T-helper 2 cell treated with Interferon-gamma antibody and Interleukin-4, amounts not matched to agents 100 ng/mL and 5 ng/mL, for 36 hours (primary cell): Measurements from ENCODE around the gene ITLN1. TPM values are rescaled to one million over a fixed set of nuclear protein-coding genes. Genes with fewer than 3 reads are reported as not detected.
"Not testable (repeated sequence)": the region's sequence is repeated elsewhere in the genome, so short reads cannot be mapped to it uniquely, and the experiment has no call there.

Experiments used
- intact Hi-C: fragments of 100-400 bp; cut with micrococcal nuclease; formaldehyde crosslinking; loops from one replicate; pipeline ENCODE4 v1.15.1; 2023
- total RNA-seq: library from RNA; stranded (reverse); gene quantifications from 2 replicates; pipeline ENCODE4 v1.2.3, GENCODE V29; 2022

Gene ITLN1
- not detected in 2 replicates for total RNA-seq

DNA sequence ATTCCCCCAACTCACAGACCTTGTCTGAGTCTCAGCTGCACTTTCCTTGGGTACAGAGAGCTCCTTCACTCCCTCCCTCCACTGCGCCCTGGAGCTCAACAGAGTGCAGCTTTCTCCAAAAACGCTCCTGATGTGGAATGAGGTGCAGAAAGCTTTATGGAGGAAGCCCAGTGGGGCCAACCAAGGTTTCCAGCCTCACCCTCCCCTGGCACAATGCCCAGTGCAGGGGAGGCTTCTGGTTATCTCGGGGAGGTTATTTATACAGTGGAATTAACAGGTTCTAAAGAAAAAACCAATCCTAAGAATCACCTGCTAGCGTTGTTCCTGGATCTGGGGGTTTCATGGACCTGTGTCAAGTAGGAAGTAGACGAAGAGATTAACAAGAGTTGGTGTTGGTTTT lies at the start of gene ITLN1:
ITLN1 (minus strand) TSS at position 139 of the 400 bp plus-strand sequence. CDS start 303 bp downstream, outside the sequence.
- intact Hi-C loops = loop anchor here (2.0 kb wide), 1 partner anchor 158 kb away; no protein-coding TSS in a partner anchor

- intact Hi-C loops = not testable (repeated sequence)
Observed at GRCh38 chr1:160933305-160933704, 48.3 kb upstream of the ITLN1 start.

DNA sequence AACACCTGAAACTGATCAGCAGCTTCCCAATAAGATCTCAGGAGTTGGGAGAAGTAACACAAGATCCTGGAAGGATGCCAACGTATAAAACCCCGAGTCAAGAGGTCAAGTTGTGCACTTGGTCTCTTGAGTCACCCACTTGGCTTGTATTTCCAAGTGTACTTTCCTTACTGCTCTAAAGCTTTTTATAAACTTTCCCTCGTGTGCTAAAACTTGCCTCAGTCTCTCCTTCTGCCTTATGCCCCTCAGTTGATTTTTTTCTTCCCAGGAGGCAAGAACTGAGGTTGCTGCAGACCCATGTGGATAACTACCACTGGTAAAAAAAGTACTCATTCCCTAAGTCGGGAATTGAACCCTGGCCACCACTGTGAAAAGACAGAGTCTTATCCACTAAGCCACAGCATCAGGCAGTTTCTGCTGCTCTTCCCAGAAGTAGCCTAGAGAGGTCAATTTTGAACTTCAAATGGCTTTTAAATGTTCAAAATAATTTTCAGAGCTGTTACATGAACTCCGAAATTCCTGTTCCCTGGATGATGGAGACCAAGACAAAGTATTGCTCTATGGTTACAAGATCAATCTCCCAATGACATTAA lies 40.8 kb upstream of the ITLN1 start:
- intact Hi-C loops = no loop called here

DNA sequence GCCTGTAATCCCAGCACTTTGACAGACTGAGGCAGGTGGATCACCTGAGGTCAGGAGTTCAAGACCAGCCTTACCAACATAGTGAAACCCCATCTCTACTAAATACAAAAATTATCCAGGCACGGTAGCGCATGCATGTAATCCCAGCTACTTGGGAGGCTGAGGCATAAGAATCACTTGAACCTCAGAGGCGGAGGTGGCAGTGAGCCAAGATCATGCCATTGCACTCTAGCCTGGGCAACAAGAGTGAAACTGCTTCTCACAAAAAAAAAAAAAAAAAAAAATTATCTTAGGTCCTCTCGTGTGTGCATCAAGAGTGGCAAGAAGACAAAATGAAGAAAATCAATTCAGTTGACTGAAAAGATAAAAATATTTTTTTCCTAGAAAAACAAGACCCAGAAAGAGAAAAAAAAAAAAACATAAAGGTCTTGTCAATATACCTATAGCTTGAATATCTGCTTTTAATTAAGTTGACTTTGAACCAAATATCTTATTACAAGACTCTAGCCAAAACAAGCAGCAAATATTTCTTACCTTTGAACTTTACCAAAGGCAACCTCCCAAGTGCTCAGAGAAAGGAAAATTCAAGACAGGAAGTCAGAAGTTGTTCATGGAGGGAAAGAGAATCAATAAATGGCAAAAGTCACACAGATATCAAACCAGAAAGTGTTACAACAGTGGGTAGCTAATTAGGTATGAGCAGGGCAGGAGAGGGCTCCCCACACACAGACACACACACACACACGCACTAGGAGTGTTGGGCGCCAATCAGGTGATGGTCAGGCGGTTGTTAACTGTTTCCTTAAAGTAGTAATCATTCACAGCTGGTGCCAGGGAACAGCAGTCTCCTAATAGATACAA lies 40.0 kb upstream of the ITLN1 start:
- intact Hi-C loops = no loop called here

GRCh38 chr1:160916666-160917065 lies 31.7 kb upstream of the ITLN1 start:
- intact Hi-C loops = no loop called here

- intact Hi-C loops = not testable (repeated sequence)
Observed at GRCh38 chr1:160913229-160913628, 28.2 kb upstream of the ITLN1 start.

- intact Hi-C loops = no loop called here
Observed at GRCh38 chr1:160911925-160912324, 26.9 kb upstream of the ITLN1 start.

DNA sequence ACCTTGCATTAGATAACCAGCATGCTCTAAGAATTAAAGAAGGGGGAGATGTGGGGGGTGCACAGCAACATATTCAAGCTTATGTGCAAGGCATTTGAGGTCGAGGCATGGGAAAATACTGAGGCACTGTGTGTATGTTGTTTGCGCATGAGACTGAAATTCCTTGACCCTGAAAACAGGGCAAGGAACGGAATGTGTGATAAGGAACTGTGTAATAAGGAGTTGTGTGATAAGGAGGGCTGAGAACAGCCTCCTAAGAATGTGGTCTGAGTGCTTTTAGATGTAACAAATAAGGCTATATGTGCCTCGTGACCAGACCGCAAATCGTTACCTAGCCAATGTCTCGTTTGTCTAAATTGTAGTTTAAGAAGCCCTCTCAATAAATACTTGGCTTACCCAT lies 26.5 kb upstream of the ITLN1 start:
- intact Hi-C loops = no loop called here

DNA sequence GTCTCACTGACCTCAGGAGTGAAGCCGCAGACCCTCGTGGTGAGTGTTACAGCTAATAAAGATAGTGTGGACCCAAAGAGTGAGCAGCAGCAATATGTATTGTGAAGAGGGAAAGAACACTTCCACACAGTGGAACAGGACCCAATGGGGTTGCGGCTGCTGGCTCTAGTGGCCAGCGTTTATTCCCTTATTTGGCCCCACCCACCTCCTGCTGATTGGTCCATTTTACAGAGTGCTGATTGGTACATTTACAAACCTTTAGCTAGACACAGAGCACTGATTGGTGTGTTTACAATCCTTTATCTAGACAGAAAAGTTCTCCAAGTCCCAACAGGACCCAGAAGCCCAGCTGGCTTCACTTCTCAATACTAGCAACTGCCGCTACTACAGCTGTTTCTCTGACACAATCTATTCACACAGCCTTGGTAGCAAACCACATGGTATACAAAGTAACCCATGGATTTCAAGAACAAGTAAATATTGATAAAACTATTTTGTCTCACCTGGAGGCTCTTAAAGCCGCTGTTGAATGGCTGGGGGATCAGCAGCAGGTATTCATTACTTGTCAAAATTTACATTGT lies 25.3 kb upstream of the ITLN1 start:
- intact Hi-C loops = no loop called here

GRCh38 chr1:160907976-160908375 lies 23.0 kb upstream of the ITLN1 start:
- intact Hi-C loops = no loop called here

DNA sequence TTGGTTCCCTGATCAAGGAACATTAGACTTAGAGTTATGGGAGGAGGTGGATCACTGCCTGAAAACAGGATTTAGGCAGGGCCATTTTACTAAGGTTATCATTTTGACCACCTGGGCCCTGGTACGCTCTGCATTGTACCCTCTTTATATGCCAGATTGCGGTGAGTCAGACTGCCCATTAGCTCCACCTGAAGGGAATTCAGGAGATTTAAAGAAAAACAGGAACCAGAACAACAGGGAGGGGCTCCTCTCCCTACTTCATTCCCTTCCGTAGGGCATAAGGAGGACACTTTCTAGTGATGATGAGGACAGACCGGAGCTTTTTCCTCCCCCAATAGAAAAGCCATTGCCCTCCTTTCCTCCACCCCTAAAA lies 20.6 kb upstream of the ITLN1 start:
- intact Hi-C loops = no loop called here

DNA sequence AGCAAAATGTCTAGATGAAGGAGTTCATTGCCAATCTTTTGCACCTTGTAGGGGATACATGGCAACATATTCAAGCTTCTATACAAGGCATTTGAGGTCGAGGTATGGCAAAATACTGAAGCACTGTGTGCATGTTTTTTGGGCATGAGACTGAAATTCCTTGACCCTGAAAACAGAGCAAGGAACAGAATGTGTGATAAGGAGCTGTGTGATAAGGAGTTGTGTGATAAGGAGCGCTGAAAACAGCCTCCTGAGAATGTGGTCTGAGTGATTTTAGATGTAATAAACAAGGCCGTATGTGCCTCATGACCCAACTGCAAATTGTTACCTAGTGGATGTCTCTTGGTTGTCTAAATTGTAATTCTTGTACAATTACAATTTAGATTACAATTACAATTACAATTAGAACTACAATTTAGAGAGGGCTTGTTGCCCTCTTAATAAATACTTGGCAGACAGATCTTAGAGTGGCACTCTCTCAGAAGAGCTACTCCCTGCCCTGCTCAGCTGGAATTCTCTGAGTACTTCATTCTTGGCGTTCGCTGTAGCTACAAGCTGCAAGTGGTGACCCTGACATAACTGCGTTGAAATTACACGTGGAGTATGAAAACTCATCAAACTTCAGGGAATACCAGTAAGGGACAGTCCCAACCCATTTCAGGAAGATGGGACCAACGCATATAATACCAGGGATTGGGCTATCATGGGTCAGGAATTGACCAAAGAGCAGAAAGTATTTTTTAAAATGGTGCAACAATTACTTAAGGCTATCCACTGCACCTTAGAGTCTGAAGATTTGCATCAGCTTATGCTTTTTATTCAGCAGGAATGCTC lies 20.0 kb upstream of the ITLN1 start:
- intact Hi-C loops = no loop called here

GRCh38 chr1:160902251-160902650 lies 17.3 kb upstream of the ITLN1 start:
- intact Hi-C loops = not testable (repeated sequence)

GRCh38 chr1:160901768-160902167 lies 16.8 kb upstream of the ITLN1 start:
- intact Hi-C loops = no loop called here

- intact Hi-C loops = not testable (repeated sequence)
Observed at GRCh38 chr1:160900683-160901082, 15.7 kb upstream of the ITLN1 start.

DNA sequence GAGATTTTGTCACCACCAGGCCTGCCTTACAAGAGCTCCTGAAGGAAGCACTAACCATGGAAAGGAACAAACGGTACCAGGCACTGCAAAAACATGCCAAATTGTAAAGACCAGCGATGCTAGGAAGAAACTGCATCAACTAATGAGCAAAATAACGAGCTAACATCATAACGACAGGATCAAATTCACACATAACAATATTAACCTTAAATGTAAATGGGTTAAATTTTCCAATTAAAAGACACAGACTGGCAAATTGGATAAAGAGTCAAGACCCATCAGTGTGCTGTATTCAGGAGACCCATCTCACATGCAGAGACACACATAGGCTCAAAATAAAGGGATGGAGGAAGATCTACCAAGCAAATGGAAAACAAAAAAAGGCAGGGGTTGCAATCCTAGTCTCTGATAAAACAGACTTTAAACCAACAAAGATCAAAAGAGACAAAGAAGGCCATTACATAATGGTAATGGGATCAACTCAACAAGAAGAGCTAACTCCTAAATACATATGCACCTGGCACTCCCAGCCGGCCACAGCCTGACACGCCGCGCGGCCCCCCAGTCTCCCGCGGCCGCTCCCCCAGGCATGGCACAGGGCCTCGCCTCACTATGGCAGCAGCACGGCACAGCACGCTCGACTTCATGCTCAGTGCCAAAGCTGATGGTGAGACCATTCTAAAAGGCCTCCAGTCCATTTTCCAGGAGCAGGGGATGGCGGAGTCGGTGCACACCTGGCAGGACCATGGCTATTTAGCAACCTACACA lies 9.6 kb upstream of the ITLN1 start:
- intact Hi-C loops = not testable (repeated sequence)

- intact Hi-C loops = no loop called here
Observed at GRCh38 chr1:160891474-160891873, 6.5 kb upstream of the ITLN1 start.

DNA sequence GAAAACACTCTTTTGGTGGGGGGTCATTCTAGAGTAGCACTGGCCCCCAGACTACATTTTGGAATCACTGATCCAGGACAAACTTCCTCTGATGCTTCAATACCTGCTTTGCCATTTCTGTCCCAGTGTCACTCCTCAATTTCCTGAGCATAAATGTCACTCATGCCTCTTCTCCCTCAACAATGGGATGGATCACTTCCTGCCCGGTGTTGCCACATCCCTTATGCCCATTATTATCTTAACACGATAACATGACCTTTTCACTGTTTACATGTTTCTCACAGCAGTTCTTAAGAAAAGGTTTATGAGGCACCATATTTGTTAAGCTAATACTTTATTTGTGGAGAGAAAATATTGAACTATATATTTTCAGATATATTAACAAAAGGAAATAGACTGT lies 3.9 kb upstream of the ITLN1 start:
- intact Hi-C loops = no loop called here

DNA sequence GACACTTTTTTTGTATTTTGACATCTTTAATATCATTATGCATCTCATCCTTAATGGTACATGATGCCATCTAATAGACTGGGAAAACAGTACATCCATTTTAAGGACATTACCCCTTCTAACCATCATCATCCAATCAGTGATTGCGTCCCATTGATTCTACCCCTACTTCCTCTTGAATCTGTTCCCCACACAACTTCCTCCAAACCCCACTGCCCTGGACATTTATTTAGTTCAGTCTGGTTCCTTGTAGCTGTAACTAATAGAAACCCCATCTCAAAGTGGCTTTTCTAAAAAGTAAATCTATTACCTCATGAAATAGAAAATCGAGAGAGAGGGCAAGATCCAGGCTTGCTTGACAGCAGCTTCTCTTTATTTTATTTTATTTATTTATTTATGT lies 2.1 kb upstream of the ITLN1 start:
- intact Hi-C loops = no loop called here

- intact Hi-C loops = loop anchor here (1.0 to 2.0 kb wide), 3 partner anchors 49 to 158 kb away; no protein-coding TSS in a partner anchor
Observed at GRCh38 chr1:160884579-160884978, 401 bp downstream of the ITLN1 start.
